ENCODE results near the gene GNAT1. TPM values are rescaled to one million over a fixed set of nuclear protein-coding genes. Genes with fewer than 3 reads are reported as not detected.

The GNAT1 gene
- not detected in 2 replicates for total RNA-seq (2014; rRNA removed; shearing (Covaris generic); ENCODE audit: low replicate concordance)

GRCh38 chr3:50190936-50191660, at the start of gene GNAT1:
Gene GNAT1, plus strand, starts transcription at chr3:50191610. Its CDS starts 116 bp downstream, at chr3:50191726.
- H3K9me3 ChIP-seq, result no peaks in the 10 kb centered on the region
- no peak for DNase-seq
- H3K4me3 ChIP-seq, result no peak within 1 kb of the TSS
- no peaks in the 10 kb centered on the region for H3K27me3 ChIP-seq
- no peaks in the 10 kb centered on the region for H3K36me3 ChIP-seq

DNA sequence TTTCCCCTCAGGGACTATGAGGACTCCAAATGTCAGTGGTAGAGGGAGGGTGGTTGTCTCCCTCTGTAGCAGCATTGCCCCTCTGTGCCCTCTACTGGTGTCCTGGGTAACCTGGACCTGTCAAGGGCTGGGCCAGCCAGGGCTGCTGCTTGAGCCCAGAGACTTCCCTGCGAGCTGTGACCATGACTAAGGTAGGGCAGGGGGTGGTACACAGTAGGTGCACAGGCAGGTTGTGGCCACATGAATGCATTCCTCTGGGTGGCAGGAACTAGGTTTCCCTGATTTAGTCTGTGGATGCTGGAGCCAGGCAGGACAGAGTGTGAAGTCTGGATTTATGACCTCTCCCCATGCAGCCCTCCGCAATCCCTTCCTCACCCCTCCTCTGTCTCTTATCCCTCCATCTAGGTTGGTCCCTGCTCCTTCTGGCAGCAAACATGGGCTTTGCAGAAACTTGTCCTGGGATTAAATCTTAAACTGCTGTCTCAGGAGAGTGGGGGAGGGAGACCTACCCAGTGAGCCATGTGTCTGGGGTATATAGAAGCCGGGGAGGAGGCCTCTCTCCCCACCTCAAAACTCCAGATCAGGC, 45.0 kb upstream of the GNAT1 start:
- Histone ChIP-seq H3K4me3 (no peak overlapping the region), H3K27me3 (no peaks in the 10 kb centered on the region), H3K36me3 (no peaks in the 10 kb centered on the region), H3K9me3 (no peaks in the 10 kb centered on the region)
- no peak for DNase-seq

GRCh38 chr3:50147016-50147415, 44.4 kb upstream of the GNAT1 start:
- H3K9me3 ChIP-seq, result no peaks in the 10 kb centered on the region
- H3K36me3 ChIP-seq, result no peaks in the 10 kb centered on the region
- H3K27me3 ChIP-seq, result no peaks in the 10 kb centered on the region
- DNase-seq, result no peak
- H3K4me3 ChIP-seq, result no peak overlapping the region

DNA sequence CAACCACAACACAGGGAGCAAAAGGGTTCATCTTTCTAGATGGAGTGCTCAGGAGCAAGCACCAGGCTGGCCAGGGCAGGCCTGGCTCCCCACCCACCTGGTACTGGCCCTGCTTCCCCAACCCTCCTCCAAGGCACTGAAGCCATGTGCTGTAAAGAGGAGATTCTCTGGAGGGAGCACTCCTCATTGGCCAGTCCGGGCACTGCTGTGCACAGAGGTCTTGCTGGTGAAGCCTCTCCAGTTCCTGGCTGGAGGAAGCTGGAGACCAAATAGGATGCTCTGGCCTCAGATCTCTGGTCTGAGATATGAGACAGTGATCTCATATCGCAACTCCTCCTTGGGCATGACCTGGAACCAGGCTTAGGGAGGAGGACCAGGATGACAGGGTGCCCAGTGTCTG, 44.0 kb upstream of the GNAT1 start:
- no peak for DNase-seq
- Histone ChIP-seq H3K36me3 (no peaks in the 10 kb centered on the region), H3K9me3 (no peaks in the 10 kb centered on the region), H3K4me3 (no peak overlapping the region), H3K27me3 (no peaks in the 10 kb centered on the region)

- H3K9me3 ChIP-seq, result no peaks in the 10 kb centered on the region
- H3K36me3 ChIP-seq, result no peaks in the 10 kb centered on the region
- no peaks in the 10 kb centered on the region for H3K27me3 ChIP-seq
- H3K4me3 ChIP-seq, result no peak overlapping the region
- no peak for DNase-seq
Observed at GRCh38 chr3:50147861-50148260, 43.5 kb upstream of the GNAT1 start.

- H3K9me3 ChIP-seq, result no peaks in the 10 kb centered on the region
- H3K27me3 ChIP-seq, result no peaks in the 10 kb centered on the region
- no peak for DNase-seq
- no peaks in the 10 kb centered on the region for H3K36me3 ChIP-seq
- H3K4me3 ChIP-seq, result no peak overlapping the region
Observed at GRCh38 chr3:50150404-50150750, 41.0 kb upstream of the GNAT1 start.

DNA sequence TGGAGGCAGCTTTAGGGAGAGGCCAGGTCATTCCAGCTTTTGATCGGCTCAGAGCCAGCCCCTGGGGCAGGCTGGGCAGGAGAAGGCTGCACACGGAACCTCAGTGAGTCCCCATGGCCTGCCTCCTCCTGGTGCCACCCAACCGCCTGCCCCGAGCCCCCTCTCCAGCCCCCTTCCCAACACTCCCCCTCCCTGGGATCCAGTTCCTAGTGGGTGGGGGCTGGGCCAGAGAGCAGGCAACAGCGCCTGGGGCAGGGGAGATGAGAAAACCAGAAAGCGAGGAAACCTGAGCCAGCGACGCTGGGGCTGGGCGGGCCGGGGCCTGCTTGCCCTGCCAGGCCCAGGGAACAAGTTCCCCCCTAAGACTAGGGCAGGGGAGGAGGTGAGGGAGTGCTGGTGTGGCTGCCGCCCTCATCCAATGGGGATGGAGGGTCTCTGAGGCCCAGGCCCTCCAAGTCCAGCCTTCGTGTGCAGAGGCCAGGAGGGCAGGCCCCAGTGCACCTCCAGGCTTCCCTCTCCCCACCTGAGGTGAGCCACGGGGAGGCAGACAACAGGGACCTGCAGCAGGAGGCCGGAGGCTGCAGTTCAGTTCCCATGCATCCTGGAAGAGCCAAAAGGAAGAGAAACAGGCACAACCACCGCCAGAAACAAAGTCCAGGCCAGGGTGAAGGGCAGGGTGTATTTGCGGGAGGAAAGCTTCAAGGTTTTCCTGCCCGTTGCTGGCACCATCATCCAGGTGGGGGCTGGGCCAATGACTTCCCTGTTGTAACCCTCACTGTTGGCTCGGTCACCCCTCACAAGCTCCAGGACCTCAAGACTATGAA, 40.3 kb upstream of the GNAT1 start:
- Histone ChIP-seq H3K9me3 (no peaks in the 10 kb centered on the region), H3K27me3 (no peaks in the 10 kb centered on the region), H3K4me3 (no peak overlapping the region), H3K36me3 (no peaks in the 10 kb centered on the region)
- DNase-seq, result no peak

GRCh38 chr3:50151728-50152127, 39.7 kb upstream of the GNAT1 start:
- DNase-seq, result no peak
- no peaks in the 10 kb centered on the region for H3K27me3 ChIP-seq
- H3K36me3 ChIP-seq, result no peaks in the 10 kb centered on the region
- H3K9me3 ChIP-seq, result no peaks in the 10 kb centered on the region
- H3K4me3 ChIP-seq, result no peak overlapping the region

DNA sequence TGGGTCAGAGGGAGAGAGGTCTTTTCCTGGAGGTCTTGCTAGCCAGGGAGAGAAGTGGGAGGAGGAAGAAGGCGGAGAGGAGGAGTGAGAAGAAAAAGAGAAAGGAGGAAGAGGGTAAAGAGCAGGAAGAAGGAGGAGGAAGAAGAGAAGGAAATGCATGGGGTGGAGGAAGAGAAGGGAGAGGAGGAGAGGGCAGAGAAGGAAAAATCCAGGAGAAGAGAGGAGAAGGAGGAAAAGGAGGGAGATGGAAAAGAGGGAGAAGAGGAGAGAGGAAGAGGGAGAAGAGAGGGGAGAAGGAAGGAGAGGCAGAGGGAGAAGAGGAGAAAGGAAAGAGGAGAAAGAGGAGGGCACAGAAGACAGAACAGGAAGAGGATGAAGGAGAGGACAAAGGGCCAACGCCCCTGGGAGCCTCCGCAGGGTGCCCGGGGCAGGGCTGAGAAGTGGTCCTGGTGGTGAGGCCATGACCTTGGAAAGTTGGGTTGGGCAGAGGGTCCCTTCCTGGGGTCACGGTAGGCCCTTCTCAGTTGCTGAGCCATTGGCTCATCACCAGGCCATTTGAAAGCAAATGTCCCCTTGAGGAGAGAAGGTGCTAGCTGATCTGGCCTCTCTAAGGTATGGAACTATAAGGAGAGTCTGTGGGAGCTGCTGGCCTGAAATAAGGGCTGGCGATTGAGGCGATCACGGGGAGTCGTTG, 37.5 kb upstream of the GNAT1 start:
- DNase-seq, result no peak
- no peaks in the 10 kb centered on the region for H3K9me3 ChIP-seq
- H3K4me3 ChIP-seq, result no peak overlapping the region
- H3K27me3 ChIP-seq, result no peaks in the 10 kb centered on the region
- H3K36me3 ChIP-seq, result no peaks in the 10 kb centered on the region

GRCh38 chr3:50154476-50154839, 37.0 kb upstream of the GNAT1 start:
- Histone ChIP-seq H3K4me3 (no peak overlapping the region), H3K27me3 (no peaks in the 10 kb centered on the region), H3K9me3 (no peaks in the 10 kb centered on the region), H3K36me3 (no peaks in the 10 kb centered on the region)
- no peak for DNase-seq

GRCh38 chr3:50154840-50155490, 36.4 kb upstream of the GNAT1 start, which contains the start of gene SEMA3F:
Gene SEMA3F, plus strand, starts transcription at chr3:50155324. Its CDS starts 4,299 bp downstream, at chr3:50159623.
- peaks cover 3% of the 10 kb centered on the region; the same call in 1 of the 2 replicates for H3K36me3 ChIP-seq
- DNase-seq, result peak; percentile 55
- H3K4me3 ChIP-seq, result peak within 1 kb of the TSS; percentile 58
- H3K27me3 ChIP-seq, result no peaks in the 10 kb centered on the region
- H3K9me3 ChIP-seq, result no peaks in the 10 kb centered on the region

DNA sequence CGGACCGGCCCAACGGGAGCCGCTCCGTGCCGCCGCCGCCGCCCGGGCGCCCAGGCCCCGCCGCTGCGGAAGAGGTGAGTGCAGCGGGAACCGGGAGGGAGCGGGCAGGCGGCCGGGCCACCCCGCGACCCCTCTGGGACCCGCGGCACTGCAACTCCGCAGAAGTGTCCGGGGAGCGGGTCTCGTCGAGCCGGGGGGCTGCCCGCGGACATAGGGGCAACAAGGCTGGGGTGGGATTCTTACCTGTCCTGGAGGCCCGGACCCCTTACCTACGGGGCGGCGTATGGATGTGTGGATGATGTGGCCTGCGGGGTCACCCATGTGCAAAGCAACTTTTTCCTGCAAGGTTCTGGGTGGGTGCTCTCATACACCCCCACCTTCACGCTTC, 35.9 kb upstream of the GNAT1 start:
- H3K4me3 ChIP-seq, result peak overlapping the region; percentile 58
- H3K36me3 ChIP-seq, result peaks cover 5% of the 10 kb centered on the region; the same call in 1 of the 2 replicates
- H3K9me3 ChIP-seq, result no peaks in the 10 kb centered on the region

GRCh38 chr3:50155891-50156290, 35.5 kb upstream of the GNAT1 start:
- H3K9me3 ChIP-seq, result no peaks in the 10 kb centered on the region
- peaks cover 5% of the 10 kb centered on the region; the same call in 1 of the 2 replicates for H3K36me3 ChIP-seq
- peak overlapping the region; percentile 58 for H3K4me3 ChIP-seq
- no peak for DNase-seq
- H3K27me3 ChIP-seq, result no peaks in the 10 kb centered on the region

More for the DNA sequence above, 35.9 kb upstream of the GNAT1 start:
- no peaks in the 10 kb centered on the region for H3K27me3 ChIP-seq
- DNase-seq, result no peak

DNA sequence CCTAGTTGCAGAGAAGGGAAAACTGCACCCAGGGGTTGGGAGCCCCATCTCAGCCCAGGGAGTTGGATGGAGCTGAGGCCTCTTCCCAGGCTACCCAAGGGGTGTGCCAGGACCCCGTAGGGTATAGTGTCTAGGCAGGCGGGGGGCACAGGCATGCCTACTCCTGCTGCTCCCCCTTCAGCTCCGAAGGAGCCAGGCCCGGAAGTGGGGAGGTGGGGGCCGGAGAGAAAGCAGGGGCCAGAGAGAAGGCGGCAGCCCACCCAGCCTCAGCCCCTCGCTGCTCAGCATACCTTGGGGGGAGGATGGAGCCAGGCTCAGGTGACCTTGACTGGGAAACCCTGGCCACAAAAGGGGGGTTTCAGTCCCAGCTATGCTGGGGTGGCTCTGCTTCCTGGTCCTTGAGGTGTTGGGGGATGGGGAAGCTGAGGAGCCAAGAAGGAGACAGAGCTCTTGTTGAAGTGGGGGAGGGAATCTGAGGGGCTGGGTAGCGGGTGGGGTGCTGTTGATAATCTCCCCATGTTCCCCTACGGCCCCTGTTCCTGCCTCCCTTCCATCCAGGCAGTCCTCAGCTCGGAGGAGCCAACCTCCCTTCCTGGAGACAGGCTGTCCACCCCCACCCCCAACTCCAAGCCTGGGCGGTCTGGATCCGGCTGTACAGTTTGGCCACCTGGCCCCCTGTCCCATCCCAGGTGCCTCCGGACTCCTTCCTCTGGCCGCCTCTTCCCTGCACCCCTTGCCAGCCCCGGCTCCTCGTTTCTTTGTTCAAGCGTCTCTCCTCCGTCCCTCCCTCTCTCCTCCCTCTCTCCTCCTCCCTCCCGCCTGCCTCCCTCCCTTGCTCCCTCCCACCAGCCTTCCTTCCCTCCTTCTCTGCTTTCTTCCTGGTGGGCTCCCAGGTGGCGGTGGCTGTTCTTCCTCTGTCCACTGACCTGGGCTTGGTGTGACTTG, 34.6 kb upstream of the GNAT1 start:
- no peaks in the 10 kb centered on the region for H3K27me3 ChIP-seq
- H3K36me3 ChIP-seq, result peaks cover 9% of the 10 kb centered on the region
- H3K4me3 ChIP-seq, result peak overlapping the region; percentile 58
- DNase-seq, result no peak
- no peaks in the 10 kb centered on the region for H3K9me3 ChIP-seq

- no peaks in the 10 kb centered on the region for H3K9me3 ChIP-seq
- DNase-seq, result peak; percentile 83
- H3K36me3 ChIP-seq, result peaks cover 11% of the 10 kb centered on the region
- no peaks in the 10 kb centered on the region for H3K27me3 ChIP-seq
- no peak overlapping the region for H3K4me3 ChIP-seq
Observed at GRCh38 chr3:50157827-50158529, 33.4 kb upstream of the GNAT1 start.
